NCI-H128 (cell line): ENCODE measurements around the gene LRRFIP1.

Experiments
- DNase-seq: peaks from one replicate; lab custom pipeline; 2025; ENCODE audit not compliant: unreplicated experiment; lab: John Stamatoyannopoulos, UW

LRRFIP1 gene

DNA sequence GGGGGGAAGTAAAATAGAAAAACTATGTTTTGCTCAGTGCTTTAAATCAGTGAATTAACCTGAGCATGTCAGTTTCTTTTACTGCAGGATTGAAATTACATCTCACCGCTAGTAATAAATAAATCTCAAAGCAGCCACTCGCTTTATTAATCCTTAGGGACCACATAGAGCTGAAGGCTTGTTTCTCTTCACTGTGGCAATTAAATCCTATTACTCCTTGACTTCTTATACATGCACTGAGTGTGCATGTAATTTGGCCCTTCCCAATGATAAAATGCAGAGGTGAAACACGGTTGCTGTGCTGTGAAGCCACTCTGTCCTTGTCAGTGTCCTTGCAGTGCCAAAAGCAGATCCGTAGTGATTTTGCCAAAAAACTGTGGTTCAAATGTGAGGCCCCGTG is 94.1 kb downstream of the LRRFIP1 start:
- no peak for DNase-seq

DNA sequence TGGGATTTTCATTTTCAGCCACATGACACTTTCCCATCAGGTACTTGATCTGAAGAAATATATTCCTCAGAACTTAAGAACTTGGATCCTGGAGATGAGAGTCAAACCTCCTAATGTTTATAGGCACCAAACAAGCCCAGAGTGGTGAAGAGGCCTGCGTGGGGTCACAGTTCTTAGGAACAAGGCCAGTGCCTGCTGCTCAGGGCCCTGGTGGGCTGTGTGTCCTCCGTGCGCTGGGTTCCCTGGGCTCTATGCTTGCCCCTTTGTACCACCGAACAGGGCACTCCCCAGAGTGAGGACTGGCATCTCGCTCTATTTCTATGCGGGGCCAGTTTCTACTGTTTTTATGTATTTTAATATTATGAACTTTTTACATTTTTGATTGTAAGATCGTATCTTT is 95.2 kb downstream of the LRRFIP1 start:
- no peak for DNase-seq

DNA sequence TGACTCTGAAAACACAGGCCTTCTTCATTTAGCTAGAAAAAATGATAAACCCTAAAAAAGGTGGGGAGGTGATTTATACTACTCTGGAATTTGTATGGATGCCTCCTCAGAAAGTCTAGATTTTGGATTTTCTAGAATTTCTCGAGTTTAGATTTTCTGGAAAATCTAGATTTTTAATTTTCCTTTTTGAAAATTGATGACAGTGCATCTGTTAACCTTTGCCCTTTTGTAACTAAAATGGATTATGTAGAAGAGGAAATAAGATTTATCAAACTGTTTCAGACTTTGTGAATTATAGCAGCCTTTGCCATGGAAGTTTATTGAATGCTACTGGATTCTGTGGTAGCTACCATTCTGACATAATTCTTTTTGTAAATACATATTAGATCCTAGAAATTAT is 95.6 kb downstream of the LRRFIP1 start:
- DNase-seq, result no peak

DNA sequence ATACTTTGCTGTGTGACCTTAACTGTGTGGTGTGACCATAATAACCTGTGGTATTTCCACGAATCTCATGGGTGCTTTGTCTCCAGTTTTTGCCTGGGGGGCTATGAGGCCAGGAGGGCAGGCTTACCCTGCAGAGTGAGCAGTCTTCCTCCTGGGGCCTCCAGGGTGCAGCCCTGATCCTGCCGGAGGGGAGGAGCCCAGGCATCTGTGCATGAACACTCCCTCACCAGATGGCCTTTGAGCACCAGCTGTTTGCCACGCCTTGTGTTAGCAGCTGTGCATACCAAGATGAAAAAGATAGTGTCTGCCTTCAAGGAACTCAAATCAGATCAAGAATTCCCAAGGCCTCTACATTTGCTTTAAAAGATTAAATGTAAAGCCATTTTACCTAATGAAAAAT is 96.2 kb downstream of the LRRFIP1 start:
- DNase-seq, result no peak

DNA sequence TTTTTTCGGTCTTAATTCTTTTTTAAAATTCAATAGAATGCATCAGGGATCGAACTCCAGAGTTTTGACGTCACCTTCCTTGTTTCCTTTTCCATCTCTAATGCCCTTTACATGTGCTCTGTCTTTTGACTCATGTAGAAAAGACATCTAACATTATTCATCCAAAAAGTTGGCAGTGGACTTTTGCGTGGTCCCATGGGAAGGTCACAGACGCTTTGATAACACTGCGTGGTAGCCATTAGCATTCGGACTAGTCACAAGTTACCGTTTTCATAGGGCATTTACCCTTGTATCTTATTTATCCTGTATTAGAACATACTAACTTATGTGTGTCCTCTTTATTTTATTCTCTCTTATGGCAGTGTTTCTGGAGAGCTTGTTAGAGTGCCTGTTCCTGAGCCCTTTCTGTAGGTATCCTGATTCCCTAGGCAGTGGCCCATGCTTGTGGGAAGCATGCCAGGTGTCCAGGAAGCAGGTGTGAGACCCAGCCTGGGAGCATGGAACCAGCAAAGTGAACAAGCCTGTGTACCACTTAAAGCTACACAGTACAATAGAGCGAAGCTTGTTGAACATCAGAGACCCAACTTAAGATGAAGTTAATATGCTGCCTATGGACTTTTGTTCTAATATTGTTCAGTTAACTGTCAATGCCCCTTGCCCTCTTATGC is 97.6 kb downstream of the LRRFIP1 start:
- DNase-seq, result peak; percentile 42

DNA sequence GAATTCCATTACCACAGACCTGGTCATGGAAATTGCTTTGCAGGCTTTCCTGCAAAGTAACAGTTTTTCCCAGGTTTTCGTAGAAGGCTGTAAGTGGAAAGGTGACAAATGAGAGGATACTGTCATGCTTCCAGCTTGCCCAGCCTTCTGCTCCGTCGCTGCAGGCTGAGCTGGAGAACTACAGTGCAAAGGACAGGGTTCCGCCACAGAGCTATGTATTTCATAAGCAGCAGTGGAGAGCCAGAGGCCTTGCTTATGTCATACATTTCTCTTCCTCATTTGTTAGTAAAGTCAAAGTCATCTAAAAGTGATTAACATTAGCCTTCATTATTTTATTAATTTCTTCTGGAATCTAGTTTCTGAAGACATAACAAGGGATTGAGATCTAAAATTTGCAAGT is 98.3 kb downstream of the LRRFIP1 start:
- DNase-seq, result no peak

DNA sequence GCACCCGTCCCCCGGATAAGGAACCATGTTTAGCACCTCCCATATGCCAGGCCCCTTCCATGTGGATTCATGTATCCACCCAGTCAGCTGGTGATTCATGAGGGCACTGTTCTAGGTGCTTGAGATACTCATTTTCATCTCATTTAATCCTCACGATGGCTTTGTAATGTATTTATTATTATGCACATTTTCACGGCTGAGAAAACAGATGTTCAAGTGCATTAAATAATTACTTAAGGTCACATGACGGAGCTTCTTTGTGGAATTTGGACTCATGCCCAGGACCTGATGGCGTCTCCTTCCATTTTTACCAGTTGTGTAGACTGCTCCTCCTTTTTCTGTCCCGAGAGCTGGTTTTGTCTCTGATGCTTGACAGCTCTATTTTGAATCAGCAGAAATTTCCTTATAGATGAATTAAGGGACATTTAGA is 99.0 kb downstream of the LRRFIP1 start:
- peak; percentile 75 for DNase-seq

DNA sequence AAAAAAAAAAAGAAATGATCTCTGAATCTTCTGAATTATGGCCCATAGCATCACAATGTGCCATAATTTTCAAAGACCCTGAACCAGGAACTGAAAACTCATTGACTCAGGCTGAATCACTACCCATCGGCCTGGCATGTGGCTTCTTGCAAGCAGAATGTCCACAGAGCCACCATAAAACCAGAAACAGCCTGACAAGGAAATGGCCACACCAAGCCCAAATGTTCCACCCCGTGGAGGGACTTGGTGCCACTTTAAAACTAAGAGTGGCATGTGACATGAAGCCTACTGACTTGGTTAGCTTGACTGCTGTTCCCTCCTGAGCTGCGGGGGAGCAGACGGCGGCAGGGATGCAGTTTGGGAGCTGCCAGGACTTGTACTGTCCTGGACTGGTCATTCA is 100.0 kb downstream of the LRRFIP1 start:
- DNase-seq, result no peak

DNA sequence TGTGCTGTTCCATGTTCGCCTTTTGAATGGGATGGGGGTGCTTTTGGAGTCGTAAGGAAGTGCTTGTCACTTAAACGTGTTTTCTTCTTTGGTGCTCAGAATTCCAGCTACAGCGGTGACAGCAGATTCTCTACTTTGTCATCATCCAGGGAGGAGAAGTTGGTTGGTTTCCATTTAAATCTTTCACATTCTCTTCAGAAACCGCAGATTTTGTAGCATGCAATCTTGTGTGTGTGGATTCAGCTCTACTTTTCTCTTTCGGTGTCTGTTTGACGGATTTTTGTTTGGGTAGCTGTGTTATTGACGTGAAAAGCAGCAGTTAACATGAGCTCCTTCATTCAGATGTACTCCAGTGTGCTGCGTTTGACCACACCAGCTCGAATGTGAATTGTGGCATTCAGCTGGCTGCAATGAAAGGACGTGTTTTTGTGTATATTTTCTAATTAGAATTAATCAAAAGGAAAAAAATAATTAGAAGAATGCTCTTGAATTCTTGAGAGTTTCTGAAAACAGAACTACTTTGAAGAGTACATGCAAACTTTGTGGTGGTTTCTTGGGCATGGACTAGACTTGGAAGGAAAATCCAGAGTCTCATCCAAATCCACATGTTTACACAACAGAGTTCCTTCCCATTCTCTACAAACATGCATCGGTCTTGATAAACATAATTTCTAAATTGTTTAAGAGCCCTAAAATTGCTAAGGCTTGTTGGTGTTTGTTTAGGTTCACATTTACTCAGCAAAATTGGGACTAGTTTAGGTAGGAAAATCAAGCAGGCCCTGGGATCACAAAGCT is 102.5 kb downstream of the LRRFIP1 start:
- DNase-seq, result no peak

DNA sequence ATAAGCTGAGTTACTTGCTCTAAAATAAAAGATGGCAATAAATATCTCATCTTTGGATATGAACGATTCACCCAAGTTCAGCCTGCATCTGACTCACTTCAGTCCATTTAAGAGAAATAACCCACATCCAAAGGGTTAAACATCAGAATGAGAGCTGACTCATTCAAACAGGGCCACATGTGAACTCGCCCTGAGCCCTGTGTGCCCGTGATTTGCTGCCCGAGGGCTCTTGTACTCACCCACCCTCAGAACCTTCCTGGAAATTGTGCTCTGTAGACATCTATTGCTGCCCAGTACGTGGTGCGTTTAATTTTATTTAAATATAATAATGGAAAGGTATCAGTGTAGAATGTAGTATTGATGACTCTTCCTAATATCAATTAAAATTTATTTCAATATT is 104.3 kb downstream of the LRRFIP1 start:
- no peak for DNase-seq

DNA sequence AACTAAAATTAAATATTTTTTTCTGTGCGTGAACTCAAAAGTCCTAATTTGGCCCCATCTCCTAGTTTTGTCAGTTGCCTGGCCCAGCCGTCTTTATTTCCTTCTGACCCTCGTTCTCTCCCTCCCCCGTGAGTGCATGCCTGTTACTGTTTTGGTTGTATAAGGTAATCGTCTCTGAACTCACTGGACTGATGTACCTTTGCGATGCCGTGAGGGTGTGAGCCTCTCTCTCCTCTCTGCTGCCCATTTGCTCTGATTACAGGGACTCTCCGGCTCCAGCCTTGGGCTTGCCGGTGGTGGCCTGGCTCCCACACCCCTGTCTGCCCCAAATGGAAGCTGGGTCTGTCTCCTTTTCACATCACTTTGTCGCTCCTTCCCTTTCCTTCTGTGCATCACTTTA is 104.7 kb downstream of the LRRFIP1 start:
- no peak for DNase-seq

DNA sequence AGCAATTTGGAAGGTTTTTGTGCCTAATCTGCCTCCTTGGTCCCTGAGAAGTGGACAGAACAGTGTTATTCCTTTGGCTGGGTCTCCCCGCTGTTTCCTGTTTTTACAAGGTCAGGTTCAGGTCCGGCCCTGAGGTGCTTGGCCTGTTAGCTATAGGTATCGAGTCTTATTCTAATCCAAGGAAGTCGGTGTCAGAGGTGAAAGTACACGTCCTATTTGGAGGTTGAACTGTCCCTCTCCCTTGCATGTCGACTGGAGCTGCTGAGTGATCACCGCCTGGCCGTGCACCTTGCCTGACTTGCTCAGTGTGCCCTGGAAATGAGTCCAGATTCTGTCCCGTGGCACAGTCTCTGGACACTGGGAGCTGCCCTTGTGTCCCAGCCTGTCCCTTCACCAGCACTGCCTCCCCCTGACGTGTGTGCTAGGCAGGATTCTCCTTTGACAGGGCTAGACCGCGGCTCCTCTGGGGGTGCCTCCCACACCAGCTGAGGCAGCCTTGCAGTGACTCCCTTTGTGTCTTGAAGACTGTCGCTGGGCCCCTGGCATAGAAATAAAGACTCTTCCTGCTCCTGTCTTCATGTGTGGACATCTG is 105.5 kb downstream of the LRRFIP1 start:
- DNase-seq, result no peak

DNA sequence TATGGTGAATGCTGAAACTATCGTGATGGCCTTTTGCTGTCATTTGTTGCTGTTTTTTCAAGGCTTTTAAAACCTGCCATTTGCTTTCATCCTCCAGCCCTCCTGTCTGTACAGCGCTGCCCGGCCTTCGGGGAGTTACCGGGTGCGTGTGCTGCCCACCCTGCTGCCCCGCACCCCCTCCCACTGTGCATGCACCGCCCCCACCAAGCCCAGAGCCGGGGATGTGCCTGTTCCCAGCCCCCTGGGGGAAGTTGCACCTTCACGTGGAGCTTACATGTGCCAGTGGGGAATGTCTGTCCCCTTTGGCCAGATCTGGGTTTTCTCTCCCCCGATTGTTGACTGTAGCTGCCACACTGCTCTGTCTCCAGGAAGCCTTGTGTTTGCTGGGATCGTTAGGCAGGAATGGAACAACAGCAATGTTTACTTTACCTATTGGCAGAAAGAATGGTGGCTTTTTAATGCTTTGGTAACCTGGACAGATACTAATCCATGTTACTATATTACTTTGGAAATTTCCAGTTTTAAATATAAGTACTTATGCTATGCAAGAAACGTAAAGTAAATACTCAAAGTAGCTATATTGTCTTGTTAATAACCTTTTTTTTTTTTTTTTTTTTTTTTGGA is 106.4 kb downstream of the LRRFIP1 start:
- DNase-seq, result no peak

DNA sequence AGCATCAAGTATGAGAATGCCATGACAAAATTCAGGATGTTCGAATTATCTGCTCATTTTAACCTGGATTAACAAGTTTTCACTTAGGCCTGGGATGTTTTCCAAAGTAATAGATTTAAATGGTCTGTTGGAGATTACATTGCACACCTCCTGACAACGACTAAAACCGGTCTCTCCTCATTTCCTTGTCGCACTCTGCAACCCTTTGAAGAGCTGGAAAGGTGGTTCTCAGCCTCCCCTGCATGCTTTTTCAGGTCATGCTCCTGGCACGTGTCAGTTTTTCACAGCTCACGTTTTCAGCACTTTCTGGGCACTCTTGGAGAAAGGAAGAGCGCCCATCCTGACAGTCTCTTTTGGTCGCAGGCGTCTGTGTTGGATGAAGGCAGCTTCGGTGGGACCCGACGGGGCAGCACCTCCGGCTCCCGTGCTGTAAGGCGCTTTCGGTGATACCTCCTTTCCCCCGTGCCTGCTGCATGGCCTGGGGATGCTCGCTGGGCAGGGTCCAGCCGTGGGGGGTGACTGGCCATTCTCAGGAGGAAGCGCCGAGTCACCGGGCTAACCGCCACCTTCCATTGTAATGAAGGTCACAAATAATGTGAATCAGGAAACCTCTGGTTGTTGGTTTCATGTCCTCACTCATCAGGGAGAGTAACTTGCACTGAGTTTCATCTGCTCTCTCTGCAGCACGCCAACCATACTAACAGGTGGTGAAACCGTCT is 107.7 kb downstream of the LRRFIP1 start:
- DNase-seq, result no peak

DNA sequence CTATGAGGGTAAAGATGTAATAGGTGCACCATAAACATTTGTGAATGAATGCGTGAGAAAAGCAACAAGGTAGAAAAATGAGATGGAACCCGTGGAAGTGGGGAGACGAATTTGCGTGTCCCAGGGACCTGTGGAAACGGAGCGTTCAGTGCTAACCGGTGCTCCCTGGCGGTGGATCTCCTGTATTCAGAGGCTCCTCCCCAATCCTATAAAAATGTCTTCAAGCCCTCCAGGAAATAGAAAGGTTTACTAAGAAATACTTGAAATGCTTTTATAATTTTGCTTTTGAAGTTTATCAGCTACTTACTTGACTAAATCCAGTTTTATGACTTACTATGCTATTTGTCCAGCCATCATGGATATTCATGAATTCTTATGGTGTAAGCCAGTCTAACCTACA is 108.4 kb downstream of the LRRFIP1 start:
- no peak for DNase-seq

DNA sequence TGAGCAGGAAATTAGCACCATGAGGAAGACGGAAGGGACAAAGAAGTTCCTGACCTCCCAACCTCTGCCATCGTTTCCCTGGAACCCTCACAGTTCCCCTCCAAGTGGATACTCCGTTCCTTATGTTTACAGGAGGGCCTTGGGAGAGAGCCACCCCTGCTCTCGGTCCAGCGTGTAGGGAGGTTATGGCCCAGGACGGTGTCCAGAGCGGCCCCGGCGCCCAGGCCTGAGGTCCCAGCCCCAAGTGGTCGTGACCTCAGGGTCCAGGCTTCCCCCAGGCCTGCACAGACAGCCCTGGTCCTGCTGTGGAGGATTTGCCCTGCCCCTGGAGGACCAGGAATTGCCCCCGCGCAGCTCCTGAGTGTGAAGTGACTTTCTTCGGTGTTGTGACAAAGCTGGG is 109.4 kb downstream of the LRRFIP1 start:
- no peak for DNase-seq

DNA sequence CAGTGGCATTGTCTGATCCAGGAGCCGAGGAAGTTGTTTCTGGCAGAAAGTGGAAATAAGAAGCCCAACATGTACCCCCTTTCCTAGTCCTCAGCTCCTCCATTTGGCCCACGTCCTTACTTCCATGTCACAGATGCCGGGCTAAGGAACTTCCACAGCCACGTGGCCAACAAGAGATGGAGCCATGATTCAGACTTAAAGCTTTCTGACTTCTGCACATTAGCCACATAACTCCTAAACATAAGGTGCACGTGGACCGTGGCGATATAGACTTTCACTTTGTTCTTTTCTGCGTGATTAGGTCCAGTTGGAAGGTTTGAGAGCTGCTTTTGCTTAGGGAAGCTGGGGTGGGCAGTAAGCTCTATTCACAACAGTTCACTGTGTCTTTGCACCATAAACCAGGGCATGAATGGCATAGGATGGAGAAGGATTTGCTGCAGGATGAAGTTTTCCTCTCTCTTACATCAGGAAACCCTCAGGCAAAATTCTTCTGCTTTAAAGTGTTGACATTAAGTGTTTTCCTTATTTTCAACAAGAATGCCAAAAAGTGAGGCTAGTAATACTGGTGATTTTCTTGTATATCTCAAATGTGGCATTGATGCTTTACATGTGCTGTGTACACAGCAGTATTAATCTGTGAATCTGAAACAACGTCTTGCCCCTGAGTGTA is 109.9 kb downstream of the LRRFIP1 start:
- no peak for DNase-seq

DNA sequence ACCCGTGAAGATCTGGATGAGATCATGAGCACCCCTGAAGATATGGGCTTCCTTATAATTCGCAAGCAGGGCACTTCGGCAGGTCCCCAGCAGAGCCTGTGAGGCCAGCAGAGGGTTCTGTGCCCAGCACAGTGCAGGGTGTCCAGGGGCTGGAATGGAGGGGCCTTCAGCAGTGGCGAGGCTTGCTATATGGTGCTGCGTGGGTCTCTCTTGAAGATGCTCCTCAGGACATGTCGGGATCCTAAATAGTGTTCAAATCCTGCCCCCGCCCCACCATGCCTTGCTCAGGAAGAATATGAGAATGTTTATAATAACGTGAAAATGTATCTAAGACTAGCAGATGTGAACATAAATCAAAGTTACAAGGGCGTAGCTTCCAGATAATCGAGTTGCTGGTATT is 110.9 kb downstream of the LRRFIP1 start:
- DNase-seq, result no peak

DNA sequence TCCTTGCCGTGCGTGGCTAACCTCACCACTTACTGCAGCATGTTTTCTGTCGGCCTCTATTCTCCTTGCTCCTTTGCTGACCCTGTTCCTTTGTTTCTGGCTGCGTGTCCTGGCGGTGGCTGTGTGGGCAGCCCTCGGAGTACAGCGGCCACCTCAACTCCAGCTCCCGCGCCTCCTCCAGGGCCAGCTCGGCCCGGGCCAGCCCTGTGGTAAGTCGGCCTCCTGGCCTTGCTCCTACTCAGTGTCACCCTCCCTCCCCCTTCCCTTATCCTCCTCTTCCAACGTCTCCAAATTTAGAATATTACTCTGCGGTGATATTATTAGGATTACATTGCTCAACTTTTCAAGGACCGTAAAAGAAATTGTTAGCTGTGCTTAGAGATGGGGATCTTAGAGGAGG is 111.7 kb downstream of the LRRFIP1 start:
- no peak for DNase-seq

DNA sequence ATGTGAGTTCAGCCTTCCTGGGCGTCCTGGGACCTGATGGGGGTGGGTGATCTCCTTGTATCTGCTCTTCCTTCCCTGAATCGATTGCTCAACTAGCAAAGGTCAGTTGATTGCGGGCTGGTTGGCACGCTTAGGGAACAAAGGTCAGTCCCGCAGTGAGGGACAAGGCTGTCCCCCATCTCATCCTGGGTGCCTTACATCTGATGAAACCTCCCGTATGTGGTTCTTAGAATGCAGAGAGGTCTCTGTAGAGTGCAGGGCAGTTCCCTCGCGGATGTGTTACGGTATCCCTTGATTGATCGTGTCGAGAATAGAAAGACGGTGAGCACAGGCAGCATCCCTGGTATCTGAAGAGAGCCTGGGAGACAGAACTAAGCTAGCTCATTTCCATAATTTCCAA is 114.8 kb downstream of the LRRFIP1 start:
- DNase-seq, result no peak

DNA sequence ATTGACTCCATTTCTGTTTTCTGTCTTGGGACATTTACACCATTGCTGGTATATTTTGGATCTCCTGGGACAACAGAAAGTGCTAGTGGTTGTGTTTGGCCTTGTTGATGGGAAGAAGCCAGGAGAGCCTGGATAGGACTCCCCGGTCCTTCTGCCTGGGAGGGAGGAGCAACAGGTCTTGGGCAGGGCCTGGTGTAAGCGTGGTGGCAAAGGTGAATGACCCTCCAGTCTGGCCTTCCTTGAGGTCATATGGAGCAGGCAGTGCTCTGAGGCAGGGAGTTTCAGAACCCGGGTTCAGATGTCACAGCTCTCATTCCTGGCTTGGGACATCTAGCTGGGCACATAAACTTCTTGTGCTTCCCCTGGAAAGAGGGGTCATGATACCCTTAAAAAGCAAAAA is 115.2 kb downstream of the LRRFIP1 start:
- DNase-seq, result no peak
